Measurements from ENCODE around the gene GNPAT.

The GNPAT gene

GRCh38 chr1:231214918-231215680, 25.9 kb upstream of the GNPAT start:
- no peak for DNase-seq

GRCh38 chr1:231215681-231216385, 25.2 kb upstream of the GNPAT start:
- DNase-seq = no peak

- DNase-seq = peak; percentile 4
Measured at GRCh38 chr1:231216498-231216897, 24.5 kb upstream of the GNPAT start.

GRCh38 chr1:231217056-231217455, 24.0 kb upstream of the GNPAT start:
- no peak for DNase-seq

- DNase-seq = no peak
Measured at GRCh38 chr1:231218078-231218477, 22.9 kb upstream of the GNPAT start.

GRCh38 chr1:231219422-231220401, 21.3 kb upstream of the GNPAT start:
- DNase-seq = no peak

GRCh38 chr1:231220801-231221200, 20.2 kb upstream of the GNPAT start:
- no peak for DNase-seq

- no peak for DNase-seq
Measured at GRCh38 chr1:231226156-231226555, 14.9 kb upstream of the GNPAT start.

- DNase-seq = no peak
Measured at GRCh38 chr1:231231511-231231910, 9.5 kb upstream of the GNPAT start.

- DNase-seq = peak; percentile 6
Measured at GRCh38 chr1:231232870-231233734, 7.9 kb upstream of the GNPAT start.

GRCh38 chr1:231233735-231234417, 7.1 kb upstream of the GNPAT start:
- DNase-seq = no peak

- no peak for DNase-seq
Measured at GRCh38 chr1:231234506-231234905, 6.5 kb upstream of the GNPAT start.

GRCh38 chr1:231235526-231236207, 5.3 kb upstream of the GNPAT start:
- no peak for DNase-seq

GRCh38 chr1:231236208-231236591, 4.8 kb upstream of the GNPAT start:
- no peak for DNase-seq

GRCh38 chr1:231236938-231237337, 4.1 kb upstream of the GNPAT start:
- DNase-seq = no peak

GRCh38 chr1:231238298-231238697, 2.7 kb upstream of the GNPAT start:
- no peak for DNase-seq

- peak; percentile 16 for DNase-seq
Measured at GRCh38 chr1:231240531-231240882, 505 bp upstream of the GNPAT start.

- DNase-seq = peak; percentile 35
Measured at GRCh38 chr1:231241750-231242149, 738 bp downstream of the GNPAT start.

GRCh38 chr1:231242516-231243198, 1.6 kb downstream of the GNPAT start:
- no peak for DNase-seq

- DNase-seq = no peak
Measured at GRCh38 chr1:231248778-231249177, 7.8 kb downstream of the GNPAT start.

GRCh38 chr1:231252336-231252735, 11.3 kb downstream of the GNPAT start:
- no peak for DNase-seq
